ENCODE data around the gene LCP2. TPM values are rescaled to one million over a fixed set of nuclear protein-coding genes. Genes with fewer than 3 reads are reported as not detected.

Gene LCP2
- total RNA-seq, 1 experiment from 2014 or later, result not detected

- Mint-ChIP-seq H3K9me3 (peaks cover 18 to 30% of the 10 kb centered on the region in 2 experiments), H3K27ac (peak overlapping the region in 2 of 3 experiments; percentile 36 to 61; a peak in 3 of 7 replicates), H3K4me1 (peaks cover 44 to 55% of the 10 kb centered on the region in 2 experiments), H3K4me3 (no peak overlapping the region), H3K36me3 (ENCODE audit: insufficient read depth in 1 of 3, low read depth in 3 of 3) (peaks cover 0 to 28% (median 15%) of the 10 kb centered on the region in 3 experiments; a peak in 6 of 7 replicates), H3K27me3 (ENCODE audit: low read depth) (peaks cover 6% of the 10 kb centered on the region)
- no peak overlapping the region for H2BK15ac ChIP-seq (ENCODE audit: low read depth, low read length)
- no peak for TF ChIP-seq CTCF (conservative IDR thresholded peaks at IDR 0.05)
- H3K27me3 ChIP-seq (ENCODE audit: insufficient read depth, low read length), result no peaks in the 10 kb centered on the region
- no peak overlapping the region for H2BK12ac ChIP-seq (ENCODE audit: insufficient read length, low read depth, low read length)
- H2AFZ ChIP-seq (ENCODE audit: low read length), result no peak overlapping the region
- H2BK5ac ChIP-seq (ENCODE audit: insufficient read length, low read length), result no peak overlapping the region
- no CpG with 5 or more reads among the region's 1 CpG for WGBS (ENCODE audit: extremely low coverage, insufficient read length, low lambda C conversion rate)
- no peak overlapping the region for H3K4ac ChIP-seq (ENCODE audit: low read depth, low read length)
- no peak overlapping the region for H4K5ac ChIP-seq (ENCODE audit: insufficient read length, low read depth, low read length)
- no peak overlapping the region for H3K23ac ChIP-seq (ENCODE audit: insufficient read length, low read depth, low read length)
- DNase-seq, result no peak
- peaks cover 2% of the 10 kb centered on the region for H3K23me2 ChIP-seq (ENCODE audit: insufficient read length, low read depth, low read length, poor library complexity, severe bottlenecking)
- H2BK20ac ChIP-seq (ENCODE audit: low read depth, low read length, poor library complexity, severe bottlenecking), result no peak overlapping the region
- H3K14ac ChIP-seq (ENCODE audit: insufficient read depth, low read length), result no peak overlapping the region
- H3K18ac ChIP-seq (ENCODE audit: insufficient read length, low read depth, low read length), result no peak overlapping the region
- H3T11ph ChIP-seq (ENCODE audit: low read length), result no peak overlapping the region
- no peak overlapping the region for H2AK5ac ChIP-seq (ENCODE audit: insufficient read length, low read length)
- H2BK120ac ChIP-seq (ENCODE audit: low read depth, low read length, poor library complexity, severe bottlenecking), result no peak overlapping the region
- H3K27ac ChIP-seq (ENCODE audit: insufficient read length, low read depth, low read length), result no peak overlapping the region
- no peak overlapping the region for H4K91ac ChIP-seq (ENCODE audit: insufficient read length, low read depth, low read length)
- no peak overlapping the region for H3K9ac ChIP-seq (ENCODE audit: extremely low read depth, insufficient read length, low read length)
- H4K20me1 ChIP-seq (ENCODE audit: control insufficient read depth, insufficient read depth, insufficient read length), result no peaks in the 10 kb centered on the region
- no peak overlapping the region for H4K8ac ChIP-seq (replicated peaks; ENCODE audit: insufficient read length, low read depth, low read length)
- H3K4me1 ChIP-seq (ENCODE audit: insufficient read depth, low read length), result no peaks in the 10 kb centered on the region; the same call in 1 of the 2 replicates
- no peak overlapping the region for H3K56ac ChIP-seq (ENCODE audit: insufficient read length, low read depth, low read length)
- H3K79me2 ChIP-seq (ENCODE audit: insufficient read depth, low read length), result no peaks in the 10 kb centered on the region
- no peaks in the 10 kb centered on the region for H3K79me1 ChIP-seq (ENCODE audit: insufficient read depth, low read depth, low read length, poor library complexity, severe bottlenecking)
- peaks cover 11% of the 10 kb centered on the region for H3K9me3 ChIP-seq (ENCODE audit: control insufficient read depth, low read depth, low read length)
- no peak overlapping the region for H3K4me2 ChIP-seq (ENCODE audit: insufficient read depth, insufficient read length, low read length)
Observed at GRCh38 chr5:170339780-170340167, 42.2 kb upstream of the LCP2 start.

All from H9 (cell line).